GM23338 (cell line): Measurements from ENCODE around the gene RBM23.

Source experiments
- EZH2 ChIP-seq: fragments of 200-600 bp; sonication (generic); IDR thresholded peaks from one replicate; pipeline ENCODE4 v1.8.0; 2017; ENCODE audit warnings: antibody characterized with exemption, mild to moderate bottlenecking, low read depth; ENCODE audit not compliant: unreplicated experiment
- EZH2phosphoT487 ChIP-seq: fragments of 200-600 bp; sonication (generic); IDR thresholded peaks from one replicate; pipeline ENCODE4 v1.8.1; 2018; ENCODE audit warnings: antibody characterized with exemption; ENCODE audit not compliant: unreplicated experiment
- JUNB ChIP-seq: IDR thresholded peaks from one replicate; pipeline ENCODE4 v1.6.1; 2016; ENCODE audit warnings: antibody characterized with exemption; ENCODE audit not compliant: unreplicated experiment
- POLR2AphosphoS5 ChIP-seq: IDR thresholded peaks from 2 replicates; pipeline ENCODE4 v1.6.1; 2016; ENCODE audit warnings: antibody characterized with exemption, low read depth
- ZNF114 ChIP-seq: fragments of 250-450 bp; sonication (Bioruptor Pico); IDR thresholded peaks from 2 replicates; pipeline ENCODE4 v1.5.0; 2020; ENCODE audit warnings: mild to moderate bottlenecking, moderate library complexity
- TF ChIP-seq, protein P1 (sequence below), 2 experiments: fragments of 200-600 bp in 1 of 2; sonication (generic) in 1 of 2; conservative IDR thresholded peaks; 2 replicates each; pipeline versions ENCODE4 v1.5.1 to v1.6.1; 2016 to 2017; ENCODE audit warnings: antibody characterized with exemption in 2 of 2, low read depth in 2 of 2, mild to moderate bottlenecking in 2 of 2, moderate library complexity in 1 of 2
- TF ChIP-seq, protein P2 (sequence below): IDR thresholded peaks from one replicate; pipeline ENCODE4 v1.6.1; 2018; ENCODE audit warnings: antibody characterized with exemption; ENCODE audit not compliant: unreplicated experiment

DNA sequence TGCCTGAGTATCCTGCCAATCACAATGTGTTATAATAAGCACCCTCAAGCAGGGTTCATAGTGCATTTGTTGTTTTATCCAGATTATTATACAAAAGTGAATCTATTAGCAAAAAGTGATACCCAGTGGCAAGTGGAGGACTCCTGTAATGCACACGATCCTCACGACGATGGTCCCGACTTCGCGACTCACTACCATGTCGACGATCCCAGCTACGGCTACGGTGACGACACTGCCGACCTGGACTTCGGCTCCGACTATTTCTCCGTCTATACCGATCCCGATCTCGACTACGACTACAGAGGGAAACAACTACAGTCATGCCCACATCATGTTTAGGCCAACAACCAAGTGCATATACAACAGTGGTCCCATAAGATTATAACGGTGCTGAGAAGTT lies 12.9 kb downstream of the RBM23 start:
- TF ChIP-seq EZH2phosphoT487 (no peak), EZH2 (no peak), POLR2AphosphoS5 (no peak), ZNF114 (CRISPR knock-in tag) (no peak), JUNB (no peak)
- TF ChIP-seq, protein P1, sequence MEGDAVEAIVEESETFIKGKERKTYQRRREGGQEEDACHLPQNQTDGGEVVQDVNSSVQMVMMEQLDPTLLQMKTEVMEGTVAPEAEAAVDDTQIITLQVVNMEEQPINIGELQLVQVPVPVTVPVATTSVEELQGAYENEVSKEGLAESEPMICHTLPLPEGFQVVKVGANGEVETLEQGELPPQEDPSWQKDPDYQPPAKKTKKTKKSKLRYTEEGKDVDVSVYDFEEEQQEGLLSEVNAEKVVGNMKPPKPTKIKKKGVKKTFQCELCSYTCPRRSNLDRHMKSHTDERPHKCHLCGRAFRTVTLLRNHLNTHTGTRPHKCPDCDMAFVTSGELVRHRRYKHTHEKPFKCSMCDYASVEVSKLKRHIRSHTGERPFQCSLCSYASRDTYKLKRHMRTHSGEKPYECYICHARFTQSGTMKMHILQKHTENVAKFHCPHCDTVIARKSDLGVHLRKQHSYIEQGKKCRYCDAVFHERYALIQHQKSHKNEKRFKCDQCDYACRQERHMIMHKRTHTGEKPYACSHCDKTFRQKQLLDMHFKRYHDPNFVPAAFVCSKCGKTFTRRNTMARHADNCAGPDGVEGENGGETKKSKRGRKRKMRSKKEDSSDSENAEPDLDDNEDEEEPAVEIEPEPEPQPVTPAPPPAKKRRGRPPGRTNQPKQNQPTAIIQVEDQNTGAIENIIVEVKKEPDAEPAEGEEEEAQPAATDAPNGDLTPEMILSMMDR (conservative IDR thresholded peaks at IDR 0.05; ENCODE audit: low read depth in 2 of 2): no peak
- TF ChIP-seq, protein P2, sequence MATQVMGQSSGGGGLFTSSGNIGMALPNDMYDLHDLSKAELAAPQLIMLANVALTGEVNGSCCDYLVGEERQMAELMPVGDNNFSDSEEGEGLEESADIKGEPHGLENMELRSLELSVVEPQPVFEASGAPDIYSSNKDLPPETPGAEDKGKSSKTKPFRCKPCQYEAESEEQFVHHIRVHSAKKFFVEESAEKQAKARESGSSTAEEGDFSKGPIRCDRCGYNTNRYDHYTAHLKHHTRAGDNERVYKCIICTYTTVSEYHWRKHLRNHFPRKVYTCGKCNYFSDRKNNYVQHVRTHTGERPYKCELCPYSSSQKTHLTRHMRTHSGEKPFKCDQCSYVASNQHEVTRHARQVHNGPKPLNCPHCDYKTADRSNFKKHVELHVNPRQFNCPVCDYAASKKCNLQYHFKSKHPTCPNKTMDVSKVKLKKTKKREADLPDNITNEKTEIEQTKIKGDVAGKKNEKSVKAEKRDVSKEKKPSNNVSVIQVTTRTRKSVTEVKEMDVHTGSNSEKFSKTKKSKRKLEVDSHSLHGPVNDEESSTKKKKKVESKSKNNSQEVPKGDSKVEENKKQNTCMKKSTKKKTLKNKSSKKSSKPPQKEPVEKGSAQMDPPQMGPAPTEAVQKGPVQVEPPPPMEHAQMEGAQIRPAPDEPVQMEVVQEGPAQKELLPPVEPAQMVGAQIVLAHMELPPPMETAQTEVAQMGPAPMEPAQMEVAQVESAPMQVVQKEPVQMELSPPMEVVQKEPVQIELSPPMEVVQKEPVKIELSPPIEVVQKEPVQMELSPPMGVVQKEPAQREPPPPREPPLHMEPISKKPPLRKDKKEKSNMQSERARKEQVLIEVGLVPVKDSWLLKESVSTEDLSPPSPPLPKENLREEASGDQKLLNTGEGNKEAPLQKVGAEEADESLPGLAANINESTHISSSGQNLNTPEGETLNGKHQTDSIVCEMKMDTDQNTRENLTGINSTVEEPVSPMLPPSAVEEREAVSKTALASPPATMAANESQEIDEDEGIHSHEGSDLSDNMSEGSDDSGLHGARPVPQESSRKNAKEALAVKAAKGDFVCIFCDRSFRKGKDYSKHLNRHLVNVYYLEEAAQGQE: no peak
